ENCODE measurements around the gene RECK. TPM values are rescaled to one million over a fixed set of nuclear protein-coding genes. Genes with fewer than 3 reads are reported as not detected.

The RECK gene
- total RNA-seq, 1 donor from 2014 or later: 48.2 TPM

- H3K4me1 Mint-ChIP-seq (ENCODE audit: unreplicated experiment): no peaks in the 10 kb centered on the region
- DNase-seq (ENCODE audit: low spot score): no peak
- H3K27ac Mint-ChIP-seq (ENCODE audit: unreplicated experiment): no peak overlapping the region
- peak overlapping the region; percentile 53 for H3K4me3 Mint-ChIP-seq (ENCODE audit: unreplicated experiment)
- no peaks in the 10 kb centered on the region for H3K27me3 Mint-ChIP-seq (ENCODE audit: unreplicated experiment)
- no peak for TF ChIP-seq CTCF (IDR thresholded peaks at IDR 0.05; ENCODE audit: unreplicated experiment)
- H3K9me3 Mint-ChIP-seq (ENCODE audit: unreplicated experiment): no peaks in the 10 kb centered on the region
- H3K36me3 Mint-ChIP-seq (ENCODE audit: low read depth, unreplicated experiment): peaks cover 46% of the 10 kb centered on the region
Measured at GRCh38 chr9:36118706-36119105, 82.0 kb downstream of the RECK start.

- no peaks in the 10 kb centered on the region for H3K27me3 Mint-ChIP-seq (ENCODE audit: unreplicated experiment)
- TF ChIP-seq CTCF (IDR thresholded peaks at IDR 0.05; ENCODE audit: unreplicated experiment): no peak
- H3K4me3 Mint-ChIP-seq (ENCODE audit: unreplicated experiment): peak overlapping the region; percentile 38
- H3K36me3 Mint-ChIP-seq (ENCODE audit: low read depth, unreplicated experiment): peaks cover 46% of the 10 kb centered on the region
- no peaks in the 10 kb centered on the region for H3K9me3 Mint-ChIP-seq (ENCODE audit: unreplicated experiment)
- H3K4me1 Mint-ChIP-seq (ENCODE audit: unreplicated experiment): no peaks in the 10 kb centered on the region
- DNase-seq (ENCODE audit: low spot score): no peak
- H3K27ac Mint-ChIP-seq (ENCODE audit: unreplicated experiment): peak overlapping the region; percentile 20
Measured at GRCh38 chr9:36119476-36119875, 82.8 kb downstream of the RECK start.

- no peak overlapping the region for H3K27ac Mint-ChIP-seq (ENCODE audit: unreplicated experiment)
- no peaks in the 10 kb centered on the region for H3K9me3 Mint-ChIP-seq (ENCODE audit: unreplicated experiment)
- H3K4me1 Mint-ChIP-seq (ENCODE audit: unreplicated experiment): no peaks in the 10 kb centered on the region
- no peak for TF ChIP-seq CTCF (IDR thresholded peaks at IDR 0.05; ENCODE audit: unreplicated experiment)
- H3K4me3 Mint-ChIP-seq (ENCODE audit: unreplicated experiment): no peak overlapping the region
- DNase-seq (ENCODE audit: low spot score): no peak
- H3K27me3 Mint-ChIP-seq (ENCODE audit: unreplicated experiment): peaks cover 2% of the 10 kb centered on the region
- H3K36me3 Mint-ChIP-seq (ENCODE audit: low read depth, unreplicated experiment): peaks cover 46% of the 10 kb centered on the region
Measured at GRCh38 chr9:36120705-36121104, 84.0 kb downstream of the RECK start.

- Mint-ChIP-seq H3K4me3 (ENCODE audit: unreplicated experiment) (no peak overlapping the region), H3K27ac (ENCODE audit: unreplicated experiment) (no peak overlapping the region), H3K27me3 (ENCODE audit: unreplicated experiment) (peaks cover 2% of the 10 kb centered on the region), H3K4me1 (ENCODE audit: unreplicated experiment) (no peaks in the 10 kb centered on the region), H3K9me3 (ENCODE audit: unreplicated experiment) (no peaks in the 10 kb centered on the region), H3K36me3 (ENCODE audit: low read depth, unreplicated experiment) (peaks cover 39% of the 10 kb centered on the region)
- no peak for TF ChIP-seq CTCF (IDR thresholded peaks at IDR 0.05; ENCODE audit: unreplicated experiment)
- DNase-seq (ENCODE audit: low spot score): no peak
Measured at GRCh38 chr9:36121971-36122370, 85.3 kb downstream of the RECK start.

- no peak for DNase-seq (ENCODE audit: low spot score)
- Mint-ChIP-seq H3K4me3 (ENCODE audit: unreplicated experiment) (no peak overlapping the region), H3K9me3 (ENCODE audit: unreplicated experiment) (no peaks in the 10 kb centered on the region), H3K27ac (ENCODE audit: unreplicated experiment) (no peak overlapping the region), H3K36me3 (ENCODE audit: low read depth, unreplicated experiment) (peaks cover 26% of the 10 kb centered on the region), H3K4me1 (ENCODE audit: unreplicated experiment) (no peaks in the 10 kb centered on the region), H3K27me3 (ENCODE audit: unreplicated experiment) (peaks cover 2% of the 10 kb centered on the region)
- TF ChIP-seq CTCF (IDR thresholded peaks at IDR 0.05; ENCODE audit: unreplicated experiment): no peak
Measured at GRCh38 chr9:36123515-36123914, 86.8 kb downstream of the RECK start.

Measured in endothelial cell (in vitro differentiated cells).